Measurements from ENCODE around the gene SMAP1. TPM values are rescaled to one million over a fixed set of nuclear protein-coding genes. Genes with fewer than 3 reads are reported as not detected.

Gene SMAP1
- total and polyA plus RNA-seq, 2 experiments from 2014 or later = 31.1 to 34.6 TPM

- H3K79me2 ChIP-seq (replicated peaks; ENCODE audit: insufficient read depth) = no peaks in the 10 kb centered on the region
- no peak overlapping the region for H2AFZ ChIP-seq
- Mint-ChIP-seq H3K4me3 (no peak overlapping the region), H3K9me3 (no peaks in the 10 kb centered on the region), H3K27me3 (ENCODE audit: insufficient read depth, low read depth, poor library complexity) (peaks cover 2% of the 10 kb centered on the region), H3K36me3 (ENCODE audit: low read depth) (no peaks in the 10 kb centered on the region), H3K27ac (no peak overlapping the region), H3K4me1 (peaks cover 36% of the 10 kb centered on the region)
- no peak for ATAC-seq
- H3F3A ChIP-seq (replicated peaks; ENCODE audit: low read depth) = no peaks in the 10 kb centered on the region
- 0 out of 2 replicates have a peak, but pooled peaks cover 3% of the 10 kb centered on the region for H4K20me1 ChIP-seq (replicated peaks; ENCODE audit: insufficient read depth)
- no peaks in the 10 kb centered on the region for H3K27me3 ChIP-seq (ENCODE audit: insufficient read depth)
- H3K4me2 ChIP-seq = no peak overlapping the region
- DNase-seq (ENCODE audit: low spot score) = no peak
- H3K36me3 ChIP-seq (ENCODE audit: insufficient read depth) = 0 out of 2 replicates have a peak, but pooled peaks cover 5% of the 10 kb centered on the region
- no peak overlapping the region for H3K27ac ChIP-seq (ENCODE audit: low read depth)
- no peak for TF ChIP-seq POLR2AphosphoS5 (IDR thresholded peaks at IDR 0.05; ENCODE audit: low read depth)
- no peak for TF ChIP-seq EZH2phosphoT487 (IDR thresholded peaks at IDR 0.05; ENCODE audit: unreplicated experiment)
- no peak for TF ChIP-seq ETS1 (IDR thresholded peaks at IDR 0.05)
- TF ChIP-seq STAT1 (IDR thresholded peaks at IDR 0.05; ENCODE audit: unreplicated experiment) = no peak
- TF ChIP-seq CREB1 (CRISPR knock-in tag; IDR thresholded peaks at IDR 0.05; ENCODE audit: low read depth) = no peak
- TF ChIP-seq ZNF114 (CRISPR knock-in tag; IDR thresholded peaks at IDR 0.05) = no peak
- TF ChIP-seq ZNF331 (CRISPR knock-in tag; IDR thresholded peaks at IDR 0.05; ENCODE audit: low read depth) = no peak
- no peak for TF ChIP-seq REST (IDR thresholded peaks at IDR 0.05; ENCODE audit: unreplicated experiment)
- no peak for TF ChIP-seq JUNB (IDR thresholded peaks at IDR 0.05; ENCODE audit: unreplicated experiment)
- TF ChIP-seq NANOG (IDR thresholded peaks at IDR 0.05; ENCODE audit: borderline replicate concordance) = no peak
- no peak for TF ChIP-seq EZH2 (IDR thresholded peaks at IDR 0.05; ENCODE audit: low read depth, unreplicated experiment)
- TF ChIP-seq ZNF462 (CRISPR knock-in tag; IDR thresholded peaks at IDR 0.05) = no peak
- no peak for TF ChIP-seq CTCF (conservative IDR thresholded peaks at IDR 0.05; ENCODE audit: low read depth in 2 of 2)
- H3K4me3 ChIP-seq = no peak overlapping the region
- H3K9me2 ChIP-seq (ENCODE audit: insufficient read depth) = no peaks in the 10 kb centered on the region
- no peaks in the 10 kb centered on the region for H3K4me1 ChIP-seq (ENCODE audit: insufficient read depth)
Measured at GRCh38 chr6:70849348-70850069, 181.8 kb downstream of the SMAP1 start.
